Activated CD4-positive, alpha-beta T cell treated with anti-CD3 and anti-CD28 coated beads, Interleukin-2, amount 10 ng/mL, durations not matched to agents 24 days and 14 days (primary cell): ENCODE measurements around the gene PCP4. TPM values are rescaled to one million over a fixed set of nuclear protein-coding genes. Genes with fewer than 3 reads are reported as not detected.

ENCODE experiments used
- DNase-seq: peaks from one replicate; pipeline ENCODE4 v3.0.0; 2022
- H3K27ac Mint-ChIP-seq: one replicate; pipeline ENCODE4 v1.8.0; 2022; ENCODE audit warnings: mild to moderate bottlenecking, mixed read lengths
- H3K27me3 Mint-ChIP-seq: one replicate; pipeline ENCODE4 v1.8.0; 2022; ENCODE audit warnings: mixed read lengths
- H3K36me3 Mint-ChIP-seq: one replicate; pipeline ENCODE4 v1.8.0; 2022; ENCODE audit warnings: low read depth, mild to moderate bottlenecking, mixed read lengths
- H3K4me1 Mint-ChIP-seq: one replicate; pipeline ENCODE4 v1.8.0; 2021; ENCODE audit warnings: mixed read lengths
- H3K4me3 Mint-ChIP-seq: one replicate; pipeline ENCODE4 v1.8.0; 2022; ENCODE audit warnings: mild to moderate bottlenecking, moderate library complexity, mixed read lengths
- H3K9me3 Mint-ChIP-seq: one replicate; pipeline ENCODE4 v1.8.0; 2021; ENCODE audit warnings: mixed read lengths
- intact Hi-C: fragments of 100-400 bp; cut with micrococcal nuclease; formaldehyde crosslinking; loops from one replicate; pipeline ENCODE4 v1.15.1; 2023
- total RNA-seq: library from RNA; stranded (reverse); gene quantifications from 2 replicates; pipeline ENCODE4 v1.2.3, GENCODE V29; 2022

Gene PCP4
- total RNA-seq, 1 donor from 2014 or later, result not detected

GRCh38 chr21:39915881-39916280 is 48.6 kb downstream of the PCP4 start:
- H3K9me3 Mint-ChIP-seq, result no peaks in the 10 kb centered on the region
- H3K36me3 Mint-ChIP-seq, result no peaks in the 10 kb centered on the region
- no peaks in the 10 kb centered on the region for H3K4me1 Mint-ChIP-seq
- H3K27ac Mint-ChIP-seq, result no peak overlapping the region
- H3K4me3 Mint-ChIP-seq, result no peak overlapping the region
- no peaks in the 10 kb centered on the region for H3K27me3 Mint-ChIP-seq
- DNase-seq, result no peak
- intact Hi-C loops, result no loop called here

- intact Hi-C loops, result no loop called here
- H3K27ac Mint-ChIP-seq, result no peak overlapping the region
These were observed 51.3 kb downstream of the PCP4 start for GRCh38 chr21:39918558-39918957.

GRCh38 chr21:39923476-39923875 is 56.2 kb downstream of the PCP4 start:
- Mint-ChIP-seq H3K27ac (no peak overlapping the region), H3K4me3 (no peak overlapping the region), H3K36me3 (no peaks in the 10 kb centered on the region), H3K9me3 (no peaks in the 10 kb centered on the region), H3K27me3 (no peaks in the 10 kb centered on the region), H3K4me1 (no peaks in the 10 kb centered on the region)
- intact Hi-C loops, result no loop called here
- no peak for DNase-seq

More at GRCh38 chr21:39918558-39918957, 51.3 kb downstream of the PCP4 start:
- no peak overlapping the region for H3K4me3 Mint-ChIP-seq
- no peaks in the 10 kb centered on the region for H3K4me1 Mint-ChIP-seq
- no peaks in the 10 kb centered on the region for H3K27me3 Mint-ChIP-seq
- DNase-seq, result no peak
- H3K36me3 Mint-ChIP-seq, result no peaks in the 10 kb centered on the region
- no peaks in the 10 kb centered on the region for H3K9me3 Mint-ChIP-seq

GRCh38 chr21:39924577-39925308 is 57.5 kb downstream of the PCP4 start:
- DNase-seq, result no peak
- Mint-ChIP-seq H3K36me3 (no peaks in the 10 kb centered on the region), H3K27me3 (no peaks in the 10 kb centered on the region), H3K4me3 (no peak overlapping the region), H3K9me3 (no peaks in the 10 kb centered on the region), H3K4me1 (no peaks in the 10 kb centered on the region), H3K27ac (no peak overlapping the region)
- intact Hi-C loops, result no loop called here

GRCh38 chr21:39927304-39927886 is 60.2 kb downstream of the PCP4 start:
- Mint-ChIP-seq H3K4me3 (no peak overlapping the region), H3K27ac (no peak overlapping the region), H3K27me3 (no peaks in the 10 kb centered on the region), H3K36me3 (no peaks in the 10 kb centered on the region), H3K9me3 (no peaks in the 10 kb centered on the region), H3K4me1 (no peaks in the 10 kb centered on the region)
- no peak for DNase-seq
- intact Hi-C loops, result no loop called here

GRCh38 chr21:39932335-39932734 is 65.1 kb downstream of the PCP4 start:
- intact Hi-C loops, result no loop called here
- H3K4me1 Mint-ChIP-seq, result no peaks in the 10 kb centered on the region
- H3K36me3 Mint-ChIP-seq, result no peaks in the 10 kb centered on the region
- no peak overlapping the region for H3K4me3 Mint-ChIP-seq
- no peak overlapping the region for H3K27ac Mint-ChIP-seq
- peaks cover 1% of the 10 kb centered on the region for H3K9me3 Mint-ChIP-seq
- no peaks in the 10 kb centered on the region for H3K27me3 Mint-ChIP-seq
- no peak for DNase-seq

- H3K4me3 Mint-ChIP-seq, result no peak overlapping the region
- H3K9me3 Mint-ChIP-seq, result peaks cover 3% of the 10 kb centered on the region
- no peaks in the 10 kb centered on the region for H3K27me3 Mint-ChIP-seq
- H3K36me3 Mint-ChIP-seq, result no peaks in the 10 kb centered on the region
- H3K27ac Mint-ChIP-seq, result no peak overlapping the region
- intact Hi-C loops, result no loop called here
- no peaks in the 10 kb centered on the region for H3K4me1 Mint-ChIP-seq
- DNase-seq, result no peak
These were observed 67.7 kb downstream of the PCP4 start for GRCh38 chr21:39934895-39935294.

- Mint-ChIP-seq H3K36me3 (no peaks in the 10 kb centered on the region), H3K27ac (no peak overlapping the region), H3K9me3 (peaks cover 3% of the 10 kb centered on the region), H3K4me1 (no peaks in the 10 kb centered on the region), H3K27me3 (no peaks in the 10 kb centered on the region), H3K4me3 (no peak overlapping the region)
- no peak for DNase-seq
- intact Hi-C loops, result no loop called here
These were observed 68.5 kb downstream of the PCP4 start for GRCh38 chr21:39935716-39936115.

GRCh38 chr21:39938086-39938625 is 70.9 kb downstream of the PCP4 start:
- no peak overlapping the region for H3K4me3 Mint-ChIP-seq
- no peak overlapping the region for H3K27ac Mint-ChIP-seq
- intact Hi-C loops, result no loop called here

GRCh38 chr21:39946199-39946598 is 79.0 kb downstream of the PCP4 start:
- no peak for DNase-seq
- Mint-ChIP-seq H3K36me3 (no peaks in the 10 kb centered on the region), H3K27ac (no peak overlapping the region), H3K27me3 (no peaks in the 10 kb centered on the region), H3K4me3 (no peak overlapping the region), H3K4me1 (no peaks in the 10 kb centered on the region), H3K9me3 (peaks cover 15% of the 10 kb centered on the region)
- intact Hi-C loops, result no loop called here

More at GRCh38 chr21:39938086-39938625, 70.9 kb downstream of the PCP4 start:
- Mint-ChIP-seq H3K36me3 (no peaks in the 10 kb centered on the region), H3K4me1 (no peaks in the 10 kb centered on the region), H3K27me3 (no peaks in the 10 kb centered on the region), H3K9me3 (peaks cover 3% of the 10 kb centered on the region)
- DNase-seq, result no peak

- DNase-seq, result no peak
- Mint-ChIP-seq H3K36me3 (no peaks in the 10 kb centered on the region), H3K9me3 (peaks cover 20% of the 10 kb centered on the region), H3K4me1 (no peaks in the 10 kb centered on the region), H3K27ac (no peak overlapping the region), H3K27me3 (no peaks in the 10 kb centered on the region), H3K4me3 (no peak overlapping the region)
- intact Hi-C loops, result no loop called here
These were observed 79.8 kb downstream of the PCP4 start for GRCh38 chr21:39947031-39947430.

GRCh38 chr21:39951183-39952101 is 84.2 kb downstream of the PCP4 start:
- Mint-ChIP-seq H3K36me3 (no peaks in the 10 kb centered on the region), H3K27me3 (no peaks in the 10 kb centered on the region), H3K27ac (no peak overlapping the region), H3K9me3 (peaks cover 13% of the 10 kb centered on the region), H3K4me1 (no peaks in the 10 kb centered on the region), H3K4me3 (no peak overlapping the region)
- intact Hi-C loops, result no loop called here
- no peak for DNase-seq

GRCh38 chr21:39952265-39952664 is 85.0 kb downstream of the PCP4 start:
- peaks cover 10% of the 10 kb centered on the region for H3K9me3 Mint-ChIP-seq
- no peak for DNase-seq
- no peak overlapping the region for H3K27ac Mint-ChIP-seq
- H3K4me1 Mint-ChIP-seq, result no peaks in the 10 kb centered on the region
- intact Hi-C loops, result no loop called here
- no peaks in the 10 kb centered on the region for H3K27me3 Mint-ChIP-seq
- H3K36me3 Mint-ChIP-seq, result no peaks in the 10 kb centered on the region
- no peak overlapping the region for H3K4me3 Mint-ChIP-seq

- no peaks in the 10 kb centered on the region for H3K36me3 Mint-ChIP-seq
- no peak overlapping the region for H3K27ac Mint-ChIP-seq
- H3K4me3 Mint-ChIP-seq, result no peak overlapping the region
- no peaks in the 10 kb centered on the region for H3K27me3 Mint-ChIP-seq
- no peaks in the 10 kb centered on the region for H3K4me1 Mint-ChIP-seq
- no peak for DNase-seq
- peaks cover 9% of the 10 kb centered on the region for H3K9me3 Mint-ChIP-seq
- intact Hi-C loops, result no loop called here
These were observed 87.3 kb downstream of the PCP4 start for GRCh38 chr21:39954570-39954969.
